Upper lobe of left lung (tissue), 6 donors: ENCODE data around the gene CCDC171. TPM values are rescaled to one million over a fixed set of nuclear protein-coding genes. Genes with fewer than 3 reads are reported as not detected.

Source experiments
- ATAC-seq, 2 donors: fragments of 200-7000 bp; cut with Tn5 transposase; one replicate each; pipeline ENCODE4 v1.9.1; 2022; ENCODE audit warnings: mild to moderate bottlenecking in 2 of 2, moderate library complexity in 2 of 2; ENCODE audit not compliant: low FRiP score in 2 of 2
- DNase-seq, 2 donors: peaks; one replicate each; pipeline ENCODE4 v3.0.0-alpha.2; 2019 to 2020
- H3K27ac ChIP-seq, 4 donors: fragments of 200-600 bp; sonication (generic); one replicate each; pipeline ENCODE4 v1.5.1; 2016 to 2019
- H3K27me3 ChIP-seq, 4 donors: fragments of 200-600 bp; sonication (generic); one replicate each; pipeline ENCODE4 v1.5.1; 2017 to 2019
- H3K36me3 ChIP-seq, 4 donors: fragments of 200-600 bp; sonication (generic); one replicate each; pipeline ENCODE4 v1.5.1; 2016 to 2019
- H3K4me1 ChIP-seq, 4 donors: fragments of 200-600 bp; sonication (generic); one replicate each; pipeline ENCODE4 v1.5.1; 2018 to 2019
- H3K4me3 ChIP-seq, 4 donors: fragments of 200-600 bp; sonication (generic); one replicate each; pipeline ENCODE4 v1.5.1; 2017 to 2019; ENCODE audit warnings: mild to moderate bottlenecking in 2 of 4, moderate library complexity in 1 of 4
- H3K9me3 ChIP-seq, 4 donors: fragments of 200-600 bp; sonication (generic); one replicate each; pipeline ENCODE4 v1.5.1; 2018 to 2019
- CTCF ChIP-seq, 6 experiments: fragments of 450-650 bp in 4 of 6; fragments of 200-600 bp in 2 of 6; sonication (generic) in 2 of 6; IDR thresholded peaks; one replicate each; pipeline ENCODE4 v1.5.1; 2016 to 2019; ENCODE audit warnings: antibody characterized with exemption in 6 of 6
- EP300 ChIP-seq, 4 donors: sonication (generic); formaldehyde crosslinking; IDR thresholded peaks; one replicate each; pipeline ENCODE4 v1.5.1; 2017; ENCODE audit warnings: antibody characterized with exemption in 4 of 4, control low read depth in 2 of 4
- POLR2A ChIP-seq, 4 donors: fragments of 450-650 bp; IDR thresholded peaks; one replicate each; pipeline ENCODE4 v1.5.1; 2016 to 2017; ENCODE audit warnings: antibody characterized with exemption in 4 of 4, mild to moderate bottlenecking in 2 of 4
- POLR2AphosphoS5 ChIP-seq, 2 donors: sonication (generic); formaldehyde crosslinking; IDR thresholded peaks; one replicate each; pipeline ENCODE4 v1.5.1; 2017; ENCODE audit warnings: antibody characterized with exemption in 2 of 2
- WGBS, 2 donors: methylation state at CpG; one replicate each; pipeline ENCODE4 v1.1.5; 2017 to 2018; 5-methylcytosine and 5-hydroxymethylcytosine counted together
- total RNA-seq, 6 donors: library from RNA; depleted of rRNA in 4 of 6; stranded (reverse); fragments of >200 nt in 4 of 6; gene quantifications; one replicate each; pipeline versions ENCODE4 v1.1.0 to v1.2.1, GENCODE V29; 2016 to 2021
- donor health status: DM: no; HTN: no; CAD: no; lungs with moderate emphysema.
- donor health status: DM: no; HTN: yes; CAD: no; lungs with severe emphysema.

CCDC171 gene
- total RNA-seq, 6 donors from 2014 or later, result 2.4 to 16.8 (median 6.6) TPM

- ATAC-seq (no peak), DNase-seq (no peak)
- Histone ChIP-seq H3K4me1 (no peaks in the 10 kb centered on the region), H3K4me3 (no peak overlapping the region), H3K27me3 (no peaks in the 10 kb centered on the region), H3K9me3 (no peaks in the 10 kb centered on the region), H3K27ac (no peak overlapping the region), H3K36me3 (no peaks in the 10 kb centered on the region)
- TF ChIP-seq POLR2A (IDR thresholded peaks at IDR 0.05) (no peak), CTCF (IDR thresholded peaks at IDR 0.05) (no peak), POLR2AphosphoS5 (IDR thresholded peaks at IDR 0.05) (no peak), EP300 (IDR thresholded peaks at IDR 0.05) (no peak)
- 43 to 46% methylated on average over 3 of the region's 3 CpGs for WGBS, 2 donors
Measured at GRCh38 chr9:15640121-15640520, 87.3 kb downstream of the CCDC171 start.

- H3K4me1 ChIP-seq, result no peaks in the 10 kb centered on the region
- no peaks in the 10 kb centered on the region for H3K9me3 ChIP-seq
- ATAC-seq (no peak), DNase-seq (no peak)
- H3K4me3 ChIP-seq, result no peak overlapping the region
- H3K27me3 ChIP-seq, result no peaks in the 10 kb centered on the region
- no peak overlapping the region for H3K27ac ChIP-seq
- 79 to 84% methylated on average over 1 of the region's 1 CpG for whole genome bisulfite sequencing, 2 donors
- no peak for TF ChIP-seq CTCF (IDR thresholded peaks at IDR 0.05)
- H3K36me3 ChIP-seq, result no peaks in the 10 kb centered on the region
Measured at GRCh38 chr9:15641291-15641690, 88.4 kb downstream of the CCDC171 start.

- Histone ChIP-seq H3K4me1 (no peaks in the 10 kb centered on the region), H3K9me3 (no peaks in the 10 kb centered on the region), H3K4me3 (no peak overlapping the region), H3K27me3 (no peaks in the 10 kb centered on the region), H3K36me3 (no peaks in the 10 kb centered on the region), H3K27ac (no peak overlapping the region)
- no peak for TF ChIP-seq POLR2AphosphoS5 (IDR thresholded peaks at IDR 0.05)
- TF ChIP-seq POLR2A (IDR thresholded peaks at IDR 0.05), result no peak
- TF ChIP-seq CTCF (IDR thresholded peaks at IDR 0.05), result peak in 1 of 6 experiments; percentile 34
- TF ChIP-seq EP300 (IDR thresholded peaks at IDR 0.05), result no peak
- ATAC-seq, result no peak
- WGBS, 2 donors, result 66 to 92% methylated on average over 2 of the region's 2 CpGs
- DNase-seq, result no peak
Measured at GRCh38 chr9:15642369-15642962, 89.6 kb downstream of the CCDC171 start.

- ATAC-seq (no peak), DNase-seq (no peak)
- no peak overlapping the region for H3K4me3 ChIP-seq
- H3K36me3 ChIP-seq, result no peaks in the 10 kb centered on the region
- no peaks in the 10 kb centered on the region for H3K9me3 ChIP-seq
- no peak overlapping the region for H3K27ac ChIP-seq
- no peaks in the 10 kb centered on the region for H3K4me1 ChIP-seq
- TF ChIP-seq CTCF (IDR thresholded peaks at IDR 0.05) (no peak), EP300 (IDR thresholded peaks at IDR 0.05) (no peak), POLR2AphosphoS5 (IDR thresholded peaks at IDR 0.05) (no peak)
- H3K27me3 ChIP-seq, result no peaks in the 10 kb centered on the region
Measured at GRCh38 chr9:15670246-15670645, 117.4 kb downstream of the CCDC171 start.

- 94 to 95% methylated on average over 7 of the region's 7 CpGs for WGBS, 2 donors
- TF ChIP-seq POLR2AphosphoS5 (IDR thresholded peaks at IDR 0.05) (no peak), POLR2A (IDR thresholded peaks at IDR 0.05) (no peak), CTCF (IDR thresholded peaks at IDR 0.05) (no peak), EP300 (IDR thresholded peaks at IDR 0.05) (no peak)
- H3K27me3 ChIP-seq, result no peaks in the 10 kb centered on the region
- no peak overlapping the region for H3K4me3 ChIP-seq
- no peak for ATAC-seq
- H3K36me3 ChIP-seq, result no peaks in the 10 kb centered on the region
- no peak overlapping the region for H3K27ac ChIP-seq
- DNase-seq, result no peak
- H3K9me3 ChIP-seq, result no peaks in the 10 kb centered on the region
- H3K4me1 ChIP-seq, result no peaks in the 10 kb centered on the region
Measured at GRCh38 chr9:15670894-15671293, 118.1 kb downstream of the CCDC171 start.
